Mesenchymal stem cell (in vitro differentiated cells and primary cell): ENCODE results near the gene CPT1C.
"Not testable (repeated sequence)": the region's sequence is repeated elsewhere in the genome, so short reads cannot be mapped to it uniquely, and the experiment has no call there.

Experiments used
- DNase-seq: peaks from one replicate; pipeline ENCODE4 v3.0.0-alpha.2; 2013
- H2AFZ ChIP-seq: one replicate; pipeline ENCODE4 v1.6.1; 2013; ENCODE audit warnings: low read depth, mild to moderate bottlenecking, control low read depth, inconsistent platforms, low read length, moderate library complexity
- H2AK5ac ChIP-seq: 2 replicates; pipeline ENCODE4 v1.6.1; 2013; ENCODE audit warnings: low read length, moderate library complexity, mild to moderate bottlenecking, inconsistent platforms; ENCODE audit not compliant: severe bottlenecking
- H2BK120ac ChIP-seq: one replicate; pipeline ENCODE4 v1.6.1; 2013; ENCODE audit warnings: low read depth, mild to moderate bottlenecking, inconsistent platforms, low read length, moderate library complexity
- H2BK12ac ChIP-seq, 2 experiments: one replicate each; pipeline ENCODE4 v1.6.1; 2013; ENCODE audit warnings: inconsistent platforms in 2 of 2, low read length in 2 of 2, mild to moderate bottlenecking in 2 of 2, moderate library complexity in 2 of 2, control low read depth in 1 of 2
- H2BK15ac ChIP-seq: one replicate; pipeline ENCODE4 v1.6.1; 2013; ENCODE audit warnings: mild to moderate bottlenecking, low read depth, inconsistent platforms; ENCODE audit not compliant: poor library complexity, severe bottlenecking
- H2BK5ac ChIP-seq: 2 replicates; pipeline ENCODE4 v1.6.1; 2013; ENCODE audit warnings: low read depth, mild to moderate bottlenecking, low read length, control low read depth, inconsistent platforms; ENCODE audit not compliant: poor library complexity, severe bottlenecking
- H3K14ac ChIP-seq, 2 experiments: one replicate each; pipeline ENCODE4 v1.6.1; 2013; ENCODE audit warnings: inconsistent platforms in 2 of 2, low read length in 2 of 2, control low read depth in 1 of 2, mild to moderate bottlenecking in 1 of 2, moderate library complexity in 1 of 2
- H3K18ac ChIP-seq, 2 experiments: one replicate each; pipeline ENCODE4 v1.6.1; 2013; ENCODE audit warnings: inconsistent platforms in 2 of 2, low read length in 2 of 2, control low read depth in 1 of 2, low read depth in 1 of 2, mild to moderate bottlenecking in 1 of 2
- H3K23ac ChIP-seq, 2 experiments: one replicate each; pipeline ENCODE4 v1.6.1; 2013; ENCODE audit warnings: inconsistent platforms in 2 of 2, low read length in 2 of 2, mild to moderate bottlenecking in 2 of 2, moderate library complexity in 2 of 2, control low read depth in 1 of 2
- H3K27ac ChIP-seq: 2 replicates; pipeline ENCODE4 v1.5.1; 2013; ENCODE audit warnings: mild to moderate bottlenecking, moderate library complexity, low read length, control low read depth, inconsistent platforms; ENCODE audit not compliant: poor library complexity, severe bottlenecking
- H3K27me3 ChIP-seq, 2 experiments: 2 replicates each; pipeline versions ENCODE4 v1.6.1 to v1.7.0; 2013; ENCODE audit warnings: low read length in 2 of 2, mild to moderate bottlenecking in 2 of 2, moderate library complexity in 2 of 2, control low read depth in 1 of 2, inconsistent platforms in 1 of 2; ENCODE audit not compliant: control insufficient read depth in 1 of 2, insufficient read depth in 1 of 2
- H3K36me3 ChIP-seq, 2 experiments: 2 replicates each; pipeline versions ENCODE4 v1.6.1 to v1.7.0; 2013; ENCODE audit warnings: low read length in 2 of 2, control low read depth in 1 of 2, inconsistent platforms in 1 of 2, low read depth in 1 of 2, mild to moderate bottlenecking in 1 of 2; ENCODE audit not compliant: insufficient read depth in 2 of 2, control insufficient read depth in 1 of 2
- H3K4ac ChIP-seq, 2 experiments: one replicate each; pipeline ENCODE4 v1.6.1; 2013; ENCODE audit warnings: inconsistent platforms in 2 of 2, low read length in 2 of 2, mild to moderate bottlenecking in 2 of 2, moderate library complexity in 2 of 2, control low read depth in 1 of 2, low read depth in 1 of 2
- H3K4me1 ChIP-seq: 2 replicates; pipeline ENCODE4 v1.6.1; 2013; ENCODE audit warnings: low read depth, low read length, control low read depth; ENCODE audit not compliant: control insufficient read depth, insufficient read depth
- H3K4me2 ChIP-seq: 2 replicates; pipeline ENCODE4 v1.6.1; 2013; ENCODE audit warnings: low read length, mild to moderate bottlenecking, inconsistent platforms; ENCODE audit not compliant: poor library complexity, severe bottlenecking
- H3K4me3 ChIP-seq, 2 experiments: 2 replicates each; pipeline versions ENCODE4 v1.5.1 to v1.7.0; 2013; ENCODE audit warnings: low read length in 2 of 2, mild to moderate bottlenecking in 2 of 2, control low read depth in 1 of 2, low read depth in 1 of 2; ENCODE audit not compliant: insufficient read depth in 1 of 2
- H3K79me1 ChIP-seq: replicated peaks from 2 replicates; pipeline ENCODE4 v1.6.1; 2013; ENCODE audit warnings: mild to moderate bottlenecking, control low read depth, low read length, inconsistent platforms; ENCODE audit not compliant: poor library complexity, severe bottlenecking
- H3K9ac ChIP-seq: 2 replicates; pipeline ENCODE4 v1.7.0; 2013; ENCODE audit warnings: mild to moderate bottlenecking, low read length, moderate library complexity
- H3K9me3 ChIP-seq: 2 replicates; pipeline ENCODE4 v1.7.0; 2013; ENCODE audit warnings: mild to moderate bottlenecking, low read length; ENCODE audit not compliant: control insufficient read depth
- H4K8ac ChIP-seq: one replicate; pipeline ENCODE4 v1.6.1; 2013; ENCODE audit warnings: inconsistent platforms, mild to moderate bottlenecking, low read length, moderate library complexity
- H4K91ac ChIP-seq: one replicate; pipeline ENCODE4 v1.6.1; 2013; ENCODE audit warnings: mild to moderate bottlenecking, low read length, inconsistent platforms
- WGBS: methylation state at CpG from one replicate; pipeline ENCODE4 v1.1.7; 2013; ENCODE audit warnings: mixed read lengths; 5-methylcytosine and 5-hydroxymethylcytosine counted together

The CPT1C gene

DNA sequence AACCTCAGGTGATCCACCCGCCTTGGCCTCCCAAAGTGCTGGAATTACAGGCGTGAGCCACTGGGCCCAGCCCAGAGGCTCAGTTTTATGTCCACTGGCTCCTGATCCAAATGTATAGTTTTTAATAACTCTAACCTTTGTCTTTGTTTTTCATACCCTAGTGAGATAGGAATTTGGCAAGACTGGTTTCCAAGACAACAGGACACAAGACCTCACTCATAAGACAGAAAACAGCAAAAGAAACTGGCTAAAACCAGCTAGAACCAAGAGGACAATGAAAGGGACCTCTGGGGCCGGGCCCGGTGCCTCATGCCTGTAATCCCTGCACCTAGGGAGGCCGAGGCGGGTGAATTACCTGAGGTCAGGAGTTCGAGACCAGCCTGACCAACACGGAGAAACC lies 27.6 kb downstream of the CPT1C start:
- Histone ChIP-seq H3K18ac (no peak overlapping the region), H2BK120ac (no peak overlapping the region), H3K9me3 (no peaks in the 10 kb centered on the region), H3K79me1 (no peaks in the 10 kb centered on the region), H3K4me1 (peaks cover 5% of the 10 kb centered on the region), H2AFZ (no peak overlapping the region), H3K4me2 (no peak overlapping the region), H3K4ac (no peak overlapping the region), H3K9ac (peak overlapping the region; percentile 95), H2AK5ac (no peak overlapping the region), H3K14ac (no peak overlapping the region), H3K27ac (no peak overlapping the region), H4K91ac (no peak overlapping the region), H3K4me3 (peak overlapping the region in 1 of 2 experiments; percentile 84), H4K8ac (no peak overlapping the region), H2BK5ac (no peak overlapping the region), H2BK12ac (no peak overlapping the region), H3K36me3 (peaks cover 3 to 24% of the 10 kb centered on the region in 2 experiments), H2BK15ac (no peak overlapping the region), H3K23ac (no peak overlapping the region), H3K27me3 (no peaks in the 10 kb centered on the region)
- WGBS = 95% methylated on average over 7 of the region's 8 CpGs
- peak; percentile 38 for DNase-seq

GRCh38 chr19:49718991-49719390 lies 28.1 kb downstream of the CPT1C start:
- Histone ChIP-seq H3K36me3 (peaks cover 0 to 24% of the 10 kb centered on the region in 2 experiments), H3K27me3 (no peaks in the 10 kb centered on the region), H3K14ac (no peak overlapping the region), H3K4me3 (no peak overlapping the region), H3K4ac (no peak overlapping the region), H3K9ac (no peak overlapping the region), H2BK12ac (no peak overlapping the region), H3K79me1 (no peaks in the 10 kb centered on the region), H3K9me3 (no peaks in the 10 kb centered on the region), H3K23ac (no peak overlapping the region), H2BK120ac (no peak overlapping the region), H4K8ac (no peak overlapping the region), H3K4me2 (no peak overlapping the region), H2AFZ (no peak overlapping the region), H4K91ac (no peak overlapping the region), H3K27ac (no peak overlapping the region), H2AK5ac (no peak overlapping the region), H3K18ac (no peak overlapping the region), H3K4me1 (peaks cover 5% of the 10 kb centered on the region), H2BK15ac (no peak overlapping the region), H2BK5ac (no peak overlapping the region)
- 90% methylated on average over 6 of the region's 6 CpGs for WGBS
- no peak for DNase-seq

GRCh38 chr19:49719420-49719819 lies 28.5 kb downstream of the CPT1C start:
- not testable (repeated sequence) for H4K8ac ChIP-seq, H4K91ac ChIP-seq, H2BK15ac ChIP-seq, H3K18ac ChIP-seq, H3K14ac ChIP-seq, H3K4me1 ChIP-seq, H3K4me2 ChIP-seq, DNase-seq, H2BK12ac ChIP-seq, H2BK120ac ChIP-seq, H3K23ac ChIP-seq, H2AFZ ChIP-seq, H2BK5ac ChIP-seq, H3K27me3 ChIP-seq, H3K9me3 ChIP-seq, H3K27ac ChIP-seq, H3K4ac ChIP-seq, H3K9ac ChIP-seq, H3K79me1 ChIP-seq
- WGBS = 92% methylated on average over 22 of the region's 22 CpGs
- Histone ChIP-seq H3K36me3 (peaks cover 0 to 24% of the 10 kb centered on the region in 2 experiments), H3K4me3 (peak overlapping the region in 1 of 2 experiments; percentile 5), H2AK5ac (peak overlapping the region; percentile 84)

DNA sequence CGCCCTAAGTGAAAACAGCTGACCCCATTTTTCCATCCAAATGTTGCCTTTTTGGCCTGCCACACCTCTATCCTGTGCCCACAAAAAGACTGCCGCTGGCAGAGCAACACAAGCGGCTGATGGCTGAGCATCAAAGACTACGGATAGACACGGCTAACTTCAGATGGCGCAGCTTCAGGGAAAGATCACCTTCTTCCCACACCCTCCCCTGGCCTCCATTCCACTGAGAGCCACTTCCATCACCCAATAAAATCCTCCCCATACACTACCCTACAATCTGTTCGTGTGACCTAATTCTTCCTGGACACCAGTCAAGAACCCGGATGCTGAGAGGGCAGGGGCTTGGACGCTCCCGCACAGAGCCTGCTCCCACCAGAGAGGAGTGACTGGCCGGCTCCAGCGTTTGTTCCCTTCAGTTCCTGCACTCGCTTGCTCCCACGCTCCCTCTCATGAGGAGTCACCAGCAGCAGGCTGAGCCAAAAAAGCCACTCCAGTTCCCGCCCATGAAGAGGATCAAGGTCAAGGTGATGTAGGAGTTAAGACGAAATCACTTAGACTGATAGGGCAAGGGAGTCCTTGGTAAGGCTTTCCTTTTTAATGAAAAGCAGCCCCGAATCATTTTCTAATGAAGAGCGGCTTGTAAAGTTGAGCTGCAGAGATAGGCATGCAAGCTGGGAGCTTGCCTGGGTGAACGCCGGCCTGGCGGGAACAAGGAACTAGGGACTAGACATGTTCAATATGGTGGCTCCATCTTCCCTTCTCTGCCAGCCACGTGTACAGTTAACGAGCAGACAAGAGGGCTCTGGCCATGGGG lies 36.5 kb downstream of the CPT1C start:
- Histone ChIP-seq H3K4me1 (peaks cover 3% of the 10 kb centered on the region), H4K8ac (no peak overlapping the region), H3K14ac (no peak overlapping the region), H3K23ac (no peak overlapping the region), H3K27me3 (no peaks in the 10 kb centered on the region), H2BK12ac (no peak overlapping the region), H2AK5ac (no peak overlapping the region), H3K36me3 (peaks cover 0 to 11% of the 10 kb centered on the region in 2 experiments), H3K27ac (no peak overlapping the region), H2AFZ (no peak overlapping the region), H3K9me3 (no peaks in the 10 kb centered on the region), H3K4me3 (peak overlapping the region in 1 of 2 experiments; percentile 38), H4K91ac (no peak overlapping the region), H3K4ac (no peak overlapping the region), H3K79me1 (no peaks in the 10 kb centered on the region), H2BK120ac (no peak overlapping the region), H2BK15ac (no peak overlapping the region), H3K18ac (no peak overlapping the region), H3K9ac (peak overlapping the region; percentile 65), H2BK5ac (no peak overlapping the region), H3K4me2 (no peak overlapping the region)
- DNase-seq = no peak
- WGBS = 85% methylated on average over 23 of the region's 23 CpGs
